ENCODE results near the gene GTPBP3. TPM values are rescaled to one million over a fixed set of nuclear protein-coding genes. Genes with fewer than 3 reads are reported as not detected.

GTPBP3 gene
- total and polyA plus RNA-seq, 9 of the 15 experiments (the other 6 are each of a cell fraction or from before 2014, with no cell fraction given): 4.9 to 124 (median 22.6) TPM

GRCh38 chr19:17292301-17293074, 44.9 kb upstream of the GTPBP3 start (continued):
- 0 out of 2 replicates have a peak, but pooled peaks have one; percentile 27 for TF ChIP-seq ZHX1 (conservative IDR thresholded peaks at IDR 0.05; ENCODE audit: low read length)
- no peak for TF ChIP-seq ZBTB2 (IDR thresholded peaks at IDR 0.05)
- TF ChIP-seq SIN3A (IDR thresholded peaks at IDR 0.05; ENCODE audit: borderline replicate concordance in 2 of 2, control insufficient read depth in 1 of 2, low read depth in 2 of 2, low read length in 2 of 2): peak; percentile 25 to 62; a peak in 1 of 4 replicates
- TF ChIP-seq STAT5B (CRISPR knock-in tag; IDR thresholded peaks at IDR 0.05): no peak
- no peak for TF ChIP-seq POU5F1 (IDR thresholded peaks at IDR 0.05; ENCODE audit: borderline replicate concordance, low read depth, low read length, partially characterized antibody)
- TF ChIP-seq CREB3L1 (IDR thresholded peaks at IDR 0.05; ENCODE audit: borderline replicate concordance, low read depth): peak; percentile 31; the same call in 1 of the 2 replicates
- TF ChIP-seq SMAD4 (CRISPR knock-in tag; conservative IDR thresholded peaks at IDR 0.05): no peak
- no peak for TF ChIP-seq YBX1 (IDR thresholded peaks at IDR 0.05)
- no peak for TF ChIP-seq NFIX (CRISPR knock-in tag; IDR thresholded peaks at IDR 0.05; ENCODE audit: low read depth)
- TF ChIP-seq MNT (conservative IDR thresholded peaks at IDR 0.05): peak; percentile 53 to 68; a peak in 3 of 4 replicates
- peak; percentile 92; the same call in 1 of the 2 replicates for TF ChIP-seq SMARCA5 (IDR thresholded peaks at IDR 0.05)
- TF ChIP-seq ETS1 (conservative IDR thresholded peaks at IDR 0.05; ENCODE audit: control insufficient read depth, low read depth, low read length): 0 out of 2 replicates have a peak, but pooled peaks have one; percentile 52
- TF ChIP-seq TCF3 (CRISPR knock-in tag; IDR thresholded peaks at IDR 0.05): no peak
- TF ChIP-seq THAP12 (CRISPR knock-in tag; IDR thresholded peaks at IDR 0.05): peak; percentile 26; the same call in 1 of the 2 replicates
- TF ChIP-seq XRCC3 (IDR thresholded peaks at IDR 0.05): no peak
